Stimulated activated effector memory CD8-positive, alpha-beta T cell treated with anti-CD3 and anti-CD28 coated beads, Interleukin-12 subunit alpha, Interleukin-12 subunit beta, amount 100 ng/mL, for 72 hours (primary cell): ENCODE measurements around the gene CCDC149.

Experiments
- ATAC-seq: fragments of 150-1000 bp; cut with Tn5 transposase; 2 replicates; pipeline ENCODE4 v1.10.0; 2021
- DNase-seq, 2 donors: peaks; one replicate each; pipeline ENCODE4 v3.0.0; 2021 to 2022; ENCODE audit warnings: low spot score in 2 of 2
- H3K27ac Mint-ChIP-seq: one replicate; pipeline ENCODE4 v1.8.0; 2022; ENCODE audit warnings: mild to moderate bottlenecking, mixed read lengths
- H3K36me3 Mint-ChIP-seq: one replicate; pipeline ENCODE4 v1.8.0; 2022; ENCODE audit warnings: mild to moderate bottlenecking, mixed read lengths
- H3K4me1 Mint-ChIP-seq: one replicate; pipeline ENCODE4 v1.8.0; 2022; ENCODE audit warnings: mixed read lengths
- H3K4me3 Mint-ChIP-seq: one replicate; pipeline ENCODE4 v1.8.0; 2022; ENCODE audit warnings: mild to moderate bottlenecking, mixed read lengths
- H3K9me3 Mint-ChIP-seq: one replicate; pipeline ENCODE4 v1.8.0; 2022; ENCODE audit warnings: mixed read lengths

Gene CCDC149

GRCh38 chr4:24798036-24798610, 114.7 kb downstream of the CCDC149 start:
- no peaks in the 10 kb centered on the region for H3K9me3 Mint-ChIP-seq
- no peaks in the 10 kb centered on the region for H3K36me3 Mint-ChIP-seq
- H3K27ac Mint-ChIP-seq: no peak overlapping the region
- no peak for ATAC-seq
- no peak overlapping the region for H3K4me3 Mint-ChIP-seq
- no peak for DNase-seq
- H3K4me1 Mint-ChIP-seq: no peaks in the 10 kb centered on the region

GRCh38 chr4:24796620-24797019, 116.2 kb downstream of the CCDC149 start:
- no peak overlapping the region for H3K4me3 Mint-ChIP-seq
- no peak for DNase-seq
- ATAC-seq: no peak
- H3K27ac Mint-ChIP-seq: no peak overlapping the region
- no peaks in the 10 kb centered on the region for H3K36me3 Mint-ChIP-seq
- no peaks in the 10 kb centered on the region for H3K4me1 Mint-ChIP-seq
- no peaks in the 10 kb centered on the region for H3K9me3 Mint-ChIP-seq

GRCh38 chr4:24795666-24796381, 117.0 kb downstream of the CCDC149 start:
- Mint-ChIP-seq H3K4me3 (no peak overlapping the region), H3K27ac (no peak overlapping the region), H3K4me1 (no peaks in the 10 kb centered on the region), H3K9me3 (no peaks in the 10 kb centered on the region), H3K36me3 (no peaks in the 10 kb centered on the region)
- DNase-seq: no peak
- ATAC-seq: no peak

GRCh38 chr4:24794916-24795665, 117.8 kb downstream of the CCDC149 start, which contains the start of gene SOD3:
SOD3 (plus strand) TSS chr4:24795573; CDS start chr4:24799522, 3,949 bp downstream.
- no peak within 1 kb of the TSS for H3K4me3 Mint-ChIP-seq
- no peaks in the 10 kb centered on the region for H3K36me3 Mint-ChIP-seq
- ATAC-seq (no peak), DNase-seq (no peak)
- no peaks in the 10 kb centered on the region for H3K9me3 Mint-ChIP-seq
- H3K4me1 Mint-ChIP-seq: no peaks in the 10 kb centered on the region
- H3K27ac Mint-ChIP-seq: no peak within 1 kb of the TSS

GRCh38 chr4:24794480-24794879, 118.4 kb downstream of the CCDC149 start:
- ATAC-seq (no peak), DNase-seq (no peak)
- Mint-ChIP-seq H3K4me3 (no peak overlapping the region), H3K27ac (no peak overlapping the region), H3K9me3 (no peaks in the 10 kb centered on the region), H3K4me1 (no peaks in the 10 kb centered on the region), H3K36me3 (no peaks in the 10 kb centered on the region)

- Mint-ChIP-seq H3K9me3 (no peaks in the 10 kb centered on the region), H3K36me3 (no peaks in the 10 kb centered on the region), H3K4me1 (no peaks in the 10 kb centered on the region), H3K4me3 (no peak overlapping the region), H3K27ac (no peak overlapping the region)
- ATAC-seq (no peak), DNase-seq (no peak)
Observed at GRCh38 chr4:24794051-24794450, 118.8 kb downstream of the CCDC149 start.

- Mint-ChIP-seq H3K9me3 (no peaks in the 10 kb centered on the region), H3K36me3 (no peaks in the 10 kb centered on the region), H3K4me1 (no peaks in the 10 kb centered on the region), H3K27ac (no peak overlapping the region), H3K4me3 (no peak overlapping the region)
- ATAC-seq: no peak
- DNase-seq: no peak
Observed at GRCh38 chr4:24793219-24794005, 119.4 kb downstream of the CCDC149 start.

- Mint-ChIP-seq H3K27ac (no peak overlapping the region), H3K9me3 (no peaks in the 10 kb centered on the region), H3K4me3 (no peak overlapping the region), H3K36me3 (no peaks in the 10 kb centered on the region), H3K4me1 (no peaks in the 10 kb centered on the region)
- DNase-seq (no peak), ATAC-seq (no peak)
Observed at GRCh38 chr4:24792552-24792951, 120.3 kb downstream of the CCDC149 start.

- H3K4me3 Mint-ChIP-seq: no peak overlapping the region
- H3K36me3 Mint-ChIP-seq: no peaks in the 10 kb centered on the region
- H3K9me3 Mint-ChIP-seq: peaks cover 4% of the 10 kb centered on the region
- no peaks in the 10 kb centered on the region for H3K4me1 Mint-ChIP-seq
- DNase-seq (no peak), ATAC-seq (no peak)
- H3K27ac Mint-ChIP-seq: no peak overlapping the region
Observed at GRCh38 chr4:24791043-24791442, 121.8 kb downstream of the CCDC149 start.

GRCh38 chr4:24783506-24783905, 129.3 kb downstream of the CCDC149 start:
- no peaks in the 10 kb centered on the region for H3K4me1 Mint-ChIP-seq
- DNase-seq (no peak), ATAC-seq (no peak)
- H3K4me3 Mint-ChIP-seq: no peak overlapping the region
- H3K27ac Mint-ChIP-seq: no peak overlapping the region
- peaks cover 8% of the 10 kb centered on the region for H3K9me3 Mint-ChIP-seq
- H3K36me3 Mint-ChIP-seq: no peaks in the 10 kb centered on the region

- no peak for ATAC-seq
- H3K27ac Mint-ChIP-seq: no peak overlapping the region
- H3K4me3 Mint-ChIP-seq: no peak overlapping the region
- peaks cover 6% of the 10 kb centered on the region for H3K9me3 Mint-ChIP-seq
- no peaks in the 10 kb centered on the region for H3K36me3 Mint-ChIP-seq
- no peaks in the 10 kb centered on the region for H3K4me1 Mint-ChIP-seq
- DNase-seq: no peak
Observed at GRCh38 chr4:24781999-24782745, 130.7 kb downstream of the CCDC149 start.

- Mint-ChIP-seq H3K27ac (no peak overlapping the region), H3K4me3 (no peak overlapping the region), H3K9me3 (peaks cover 4% of the 10 kb centered on the region), H3K4me1 (no peaks in the 10 kb centered on the region), H3K36me3 (no peaks in the 10 kb centered on the region)
- ATAC-seq (no peak), DNase-seq (no peak)
Observed at GRCh38 chr4:24780936-24781495, 131.8 kb downstream of the CCDC149 start.

GRCh38 chr4:24778464-24779225, 134.2 kb downstream of the CCDC149 start:
- Mint-ChIP-seq H3K27ac (no peak overlapping the region), H3K4me3 (no peak overlapping the region), H3K4me1 (no peaks in the 10 kb centered on the region), H3K9me3 (peaks cover 3% of the 10 kb centered on the region), H3K36me3 (no peaks in the 10 kb centered on the region)
- no peak for DNase-seq
- no peak for ATAC-seq
